Ovary (tissue), 3 donors: ENCODE data around the gene ABLIM1.

Experiments used
- CTCF ChIP-seq, 3 donors: fragments of 450-650 bp in 2 of 3; fragments of 200-600 bp in 1 of 3; IDR thresholded peaks; one replicate each; pipeline versions ENCODE4 v1.5.1 to v1.8.0; 2016 to 2022; ENCODE audit warnings: antibody characterized with exemption in 3 of 3, mild to moderate bottlenecking in 1 of 3
- EP300 ChIP-seq: sonication (generic); formaldehyde crosslinking; IDR thresholded peaks from one replicate; pipeline ENCODE4 v1.6.1; 2017; ENCODE audit warnings: antibody characterized with exemption
- POLR2A ChIP-seq: fragments of 450-650 bp; IDR thresholded peaks from one replicate; pipeline ENCODE4 v1.6.1; 2017; ENCODE audit warnings: antibody characterized with exemption, mild to moderate bottlenecking, moderate library complexity
- donor health status: DM: no; HTN: no; CAD: no.

GRCh38 chr10:114603948-114604347 lies 54.1 kb downstream of the ABLIM1 start:
- TF ChIP-seq CTCF (IDR thresholded peaks at IDR 0.05) (no peak), POLR2A (no peak), EP300 (no peak)
